IPS-18c (cell line): ENCODE results near the gene MYOC.
"Not testable (repeated sequence)": the region's sequence is repeated elsewhere in the genome, so short reads cannot be mapped to it uniquely, and the experiment has no call there.

Source experiments
- H3K4me3 ChIP-seq: 2 replicates; pipeline ENCODE4 v1.7.0; 2013; ENCODE audit warnings: low read depth, mild to moderate bottlenecking, low read length, moderate library complexity; ENCODE audit not compliant: insufficient read depth
- H3K9me3 ChIP-seq: one replicate; pipeline ENCODE4 v1.6.1; 2013; ENCODE audit warnings: mild to moderate bottlenecking, low read length, moderate library complexity; ENCODE audit not compliant: control insufficient read depth, insufficient read depth

The MYOC gene

DNA sequence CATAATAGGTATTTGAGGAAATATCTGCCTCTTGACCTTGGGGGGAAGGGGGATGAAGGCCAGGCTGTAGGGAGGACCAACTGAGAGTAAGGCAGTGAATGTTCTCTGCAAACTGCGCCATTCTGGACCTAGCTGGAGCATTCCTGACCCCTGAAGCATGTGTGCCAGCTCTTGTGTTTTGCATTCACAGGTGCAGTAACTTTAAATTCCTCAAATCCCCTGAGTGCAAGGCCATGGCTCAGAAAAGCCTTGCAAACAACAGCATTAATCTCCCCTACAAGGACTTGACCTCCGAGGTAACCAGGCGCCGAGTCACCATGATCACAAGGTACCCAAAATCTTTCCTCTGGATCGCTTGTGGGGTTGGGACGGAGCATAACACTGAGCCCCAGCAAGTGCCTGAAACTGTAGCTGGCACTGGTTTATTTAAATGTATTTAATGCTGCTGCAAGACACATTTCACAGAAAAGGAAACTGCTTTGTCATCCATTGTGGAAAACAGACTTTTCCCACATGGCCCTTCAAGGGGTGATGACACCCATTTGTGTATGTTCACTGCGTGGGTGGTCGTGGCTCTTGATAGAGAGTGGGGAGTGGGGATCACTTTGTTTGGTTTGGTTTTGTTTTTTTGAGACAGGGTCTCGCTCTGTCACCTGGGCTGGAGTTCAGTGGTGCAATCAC lies 28.7 kb downstream of the MYOC start:
- no peak overlapping the region for H3K4me3 ChIP-seq
- no peaks in the 10 kb centered on the region for H3K9me3 ChIP-seq

- no peak within 1 kb of the TSS for H3K4me3 ChIP-seq
- no peaks in the 10 kb centered on the region for H3K9me3 ChIP-seq
Measured at GRCh38 chr1:171622152-171622462, 30.4 kb downstream of the MYOC start, which contains the start of gene MYOCOS. TSS of gene MYOCOS (plus strand) at chr1:171622243. CDS start at chr1:171623884, 1,641 bp downstream.

DNA sequence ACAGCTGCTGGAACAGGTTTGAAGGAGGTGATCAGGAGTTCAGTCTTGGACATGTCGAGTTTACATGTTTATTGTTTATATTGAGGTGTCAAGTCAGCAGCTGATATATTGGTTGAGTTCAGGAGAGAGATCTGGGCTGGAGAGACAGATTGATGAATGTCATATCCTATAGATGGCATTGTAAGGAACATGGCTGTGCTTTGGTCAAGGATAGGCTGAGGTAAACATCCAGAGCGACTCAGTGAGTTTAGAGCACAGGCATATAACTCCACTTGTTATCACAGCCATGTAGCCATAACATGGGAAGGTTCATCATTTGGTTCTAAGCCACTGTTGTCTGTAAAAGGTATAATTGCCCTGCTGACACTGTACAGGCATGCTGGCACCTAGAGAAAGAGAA lies 35.9 kb downstream of the MYOC start:
- no peaks in the 10 kb centered on the region for H3K9me3 ChIP-seq
- H3K4me3 ChIP-seq, result no peak overlapping the region

GRCh38 chr1:171615122-171615906 lies 37.2 kb downstream of the MYOC start:
- H3K9me3 ChIP-seq, H3K4me3 ChIP-seq: not testable (repeated sequence)

DNA sequence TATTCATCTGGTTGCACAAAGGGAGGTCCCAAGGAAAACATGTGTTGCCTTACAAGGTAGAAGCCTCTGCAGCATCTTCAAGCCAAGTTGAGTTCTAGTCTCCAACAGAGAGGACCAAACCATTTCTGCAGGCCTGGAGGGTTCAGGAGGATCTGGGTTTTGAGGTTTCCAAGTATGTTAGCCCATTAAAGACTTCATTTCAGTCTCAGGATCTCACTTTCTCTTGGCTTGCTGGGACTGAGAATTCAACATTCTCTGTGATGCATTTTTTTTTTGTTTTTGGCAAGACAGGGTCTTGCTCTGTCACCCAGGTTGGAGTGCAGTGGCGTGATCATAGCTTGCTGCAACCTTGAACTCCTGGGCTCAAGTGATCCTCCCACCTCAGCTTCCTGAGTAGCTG lies 39.2 kb downstream of the MYOC start:
- no peak overlapping the region for H3K4me3 ChIP-seq
- no peaks in the 10 kb centered on the region for H3K9me3 ChIP-seq

GRCh38 chr1:171611306-171611705 lies 41.2 kb downstream of the MYOC start:
- Histone ChIP-seq H3K4me3 (no peak overlapping the region), H3K9me3 (no peaks in the 10 kb centered on the region)

- Histone ChIP-seq H3K4me3 (no peak overlapping the region), H3K9me3 (no peaks in the 10 kb centered on the region)
Measured at GRCh38 chr1:171610385-171610784, 42.1 kb downstream of the MYOC start.

GRCh38 chr1:171606402-171606941 lies 46.0 kb downstream of the MYOC start:
- Histone ChIP-seq H3K4me3 (no peak overlapping the region), H3K9me3 (no peaks in the 10 kb centered on the region)

- not testable (repeated sequence) for H3K9me3 ChIP-seq, H3K4me3 ChIP-seq
Measured at GRCh38 chr1:171603042-171603441, 49.4 kb downstream of the MYOC start.

- no peak overlapping the region for H3K4me3 ChIP-seq
- H3K9me3 ChIP-seq, result no peaks in the 10 kb centered on the region
Measured at GRCh38 chr1:171600862-171601261, 51.6 kb downstream of the MYOC start.

- H3K9me3 ChIP-seq, H3K4me3 ChIP-seq: not testable (repeated sequence)
Measured at GRCh38 chr1:171600310-171600709, 52.2 kb downstream of the MYOC start.

GRCh38 chr1:171597203-171597602 lies 55.3 kb downstream of the MYOC start:
- Histone ChIP-seq H3K4me3 (no peak overlapping the region), H3K9me3 (no peaks in the 10 kb centered on the region)

DNA sequence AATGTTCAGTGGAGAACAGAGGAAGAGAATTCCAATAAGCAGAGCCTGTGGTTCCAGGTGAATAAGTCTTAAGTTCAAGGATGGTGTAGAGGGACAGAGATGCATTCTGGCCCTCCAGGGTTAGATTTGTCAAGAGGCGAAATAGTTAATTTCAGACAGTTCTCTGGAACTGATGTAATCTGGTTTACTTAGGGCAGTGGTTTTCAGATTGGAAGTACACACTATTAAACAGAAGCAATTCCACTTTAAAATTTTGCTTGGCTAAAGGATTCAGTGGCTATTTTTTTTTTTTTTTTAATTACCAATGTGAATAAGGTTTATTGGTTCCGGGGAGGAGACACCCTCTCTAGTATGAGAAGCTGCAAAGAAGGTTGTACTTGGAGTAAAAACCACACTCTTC lies 55.8 kb downstream of the MYOC start:
- no peaks in the 10 kb centered on the region for H3K9me3 ChIP-seq
- H3K4me3 ChIP-seq, result no peak overlapping the region

- no peak overlapping the region for H3K4me3 ChIP-seq
- H3K9me3 ChIP-seq, result no peaks in the 10 kb centered on the region
Measured at GRCh38 chr1:171596119-171596518, 56.4 kb downstream of the MYOC start.

- Histone ChIP-seq H3K9me3 (no peaks in the 10 kb centered on the region), H3K4me3 (no peak overlapping the region)
Measured at GRCh38 chr1:171595324-171595723, 57.2 kb downstream of the MYOC start.

GRCh38 chr1:171590022-171590421 lies 62.5 kb downstream of the MYOC start:
- no peaks in the 10 kb centered on the region for H3K9me3 ChIP-seq
- H3K4me3 ChIP-seq, result no peak overlapping the region

- Histone ChIP-seq H3K9me3 (no peaks in the 10 kb centered on the region), H3K4me3 (no peak overlapping the region)
Measured at GRCh38 chr1:171588230-171588629, 64.3 kb downstream of the MYOC start.

DNA sequence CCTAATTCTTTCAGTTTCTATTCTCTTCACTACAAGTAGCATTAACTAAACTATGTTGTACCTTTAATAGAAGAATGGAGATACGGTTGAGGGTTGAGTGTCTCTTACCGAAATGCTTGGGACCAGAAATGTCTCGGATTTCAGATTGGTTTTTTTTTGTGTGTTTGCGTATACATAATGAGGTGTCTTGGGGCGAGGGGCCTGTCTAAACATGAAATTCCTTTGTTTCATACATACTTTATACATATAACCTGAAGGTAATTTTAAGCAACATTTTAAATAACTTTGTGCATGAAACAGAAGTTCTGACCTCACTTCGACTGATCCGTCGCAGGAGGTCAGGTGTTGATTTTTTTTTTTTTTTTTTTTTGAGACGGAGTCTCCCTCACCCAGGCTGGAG lies 66.8 kb downstream of the MYOC start:
- no peaks in the 10 kb centered on the region for H3K9me3 ChIP-seq

More for the DNA sequence above, 66.8 kb downstream of the MYOC start:
- H3K4me3 ChIP-seq, result no peak overlapping the region
